ENCODE results near the gene HNRNPL.

- TF ChIP-seq CTCF (IDR thresholded peaks at IDR 0.05; ENCODE audit: low read depth, low read length, poor library complexity, severe bottlenecking) = peak; percentile 95
- no peak for TF ChIP-seq EZH2phosphoT487 (IDR thresholded peaks at IDR 0.05; ENCODE audit: borderline replicate concordance, low read length)
Observed at GRCh38 chr19:38869836-38870607, 20.2 kb upstream of the HNRNPL start.
